ENCODE results near the gene ADAMTS7.
"Not testable (repeated sequence)": the region's sequence is repeated elsewhere in the genome, so short reads cannot be mapped to it uniquely, and the experiment has no call there.

ADAMTS7 gene

DNA sequence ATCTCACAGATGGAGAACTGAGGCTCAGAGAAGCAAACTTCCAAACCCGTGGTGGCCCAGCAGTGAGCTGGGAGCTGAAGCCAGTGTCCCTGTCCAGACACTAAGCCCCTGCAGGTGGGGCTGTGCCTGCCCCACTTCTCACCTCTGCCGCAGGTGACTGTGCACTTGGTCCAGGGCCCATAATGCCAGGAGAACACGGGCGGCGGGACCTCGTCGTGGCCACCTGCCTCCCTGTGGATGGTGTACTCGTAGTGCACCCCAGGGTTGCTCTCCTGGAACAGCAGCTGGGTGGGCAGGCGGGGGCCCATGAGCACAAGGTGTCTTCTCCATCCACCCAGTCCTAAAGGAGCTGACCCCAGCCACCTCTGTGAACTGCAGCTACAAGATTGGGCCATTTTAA is 40.2 kb downstream of the ADAMTS7 start:
- H3K36me3 ChIP-seq (ENCODE audit: control insufficient read depth, insufficient read depth, low read length); H3K4me3 ChIP-seq (ENCODE audit: low read depth, low read length); H3K9ac ChIP-seq (ENCODE audit: low read depth, low read length); H3K27me3 ChIP-seq (ENCODE audit: control insufficient read depth, insufficient read depth, low read length); H3K9me3 ChIP-seq (ENCODE audit: control insufficient read depth, insufficient read depth, low read length); H3K27ac ChIP-seq (ENCODE audit: low read depth, low read length); H3K4me1 ChIP-seq (ENCODE audit: control insufficient read depth, insufficient read depth, low read length): not testable (repeated sequence)

DNA sequence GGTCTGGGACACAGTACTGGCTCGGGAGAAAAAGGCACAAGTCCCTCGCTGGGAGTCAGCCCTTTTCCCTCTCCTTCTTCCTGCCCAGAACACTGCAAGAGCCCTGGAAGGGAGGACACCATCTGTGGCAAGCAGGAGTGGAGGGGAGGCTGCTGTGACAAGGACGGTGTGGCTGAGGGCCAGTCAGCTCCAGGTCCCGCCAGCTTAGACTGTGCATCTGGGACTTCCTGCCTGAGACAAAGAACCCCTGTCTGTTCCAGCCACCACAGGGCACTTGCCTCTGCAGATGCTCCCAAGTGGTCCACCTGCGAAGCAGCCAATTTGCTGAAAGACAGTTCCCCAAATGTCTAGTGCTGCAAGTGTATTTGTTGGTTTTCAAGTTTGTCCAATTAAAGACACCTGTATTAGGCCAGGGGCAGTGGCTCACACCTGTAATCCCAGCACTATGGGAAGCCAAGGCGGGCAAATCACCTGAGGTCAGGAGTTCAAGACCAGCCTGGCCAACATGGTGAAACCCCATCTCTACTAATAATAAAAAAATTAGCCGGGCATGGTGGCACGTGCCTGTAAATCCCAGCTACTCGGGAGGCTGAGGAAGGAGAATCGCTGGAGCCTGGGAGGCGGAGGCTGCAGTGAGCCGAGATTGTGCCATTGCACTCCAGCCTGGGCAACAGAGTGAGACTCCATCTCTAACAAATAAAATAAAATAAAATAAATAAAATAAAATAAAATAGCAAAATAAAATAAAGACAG is 41.6 kb downstream of the ADAMTS7 start:
- H3K36me3 ChIP-seq (ENCODE audit: control insufficient read depth, insufficient read depth, low read length); H3K4me3 ChIP-seq (ENCODE audit: low read depth, low read length); H3K9ac ChIP-seq (ENCODE audit: low read depth, low read length); H3K9me3 ChIP-seq (ENCODE audit: control insufficient read depth, insufficient read depth, low read length); H3K4me1 ChIP-seq (ENCODE audit: control insufficient read depth, insufficient read depth, low read length); H3K27ac ChIP-seq (ENCODE audit: low read depth, low read length); H3K27me3 ChIP-seq (ENCODE audit: control insufficient read depth, insufficient read depth, low read length): not testable (repeated sequence)

DNA sequence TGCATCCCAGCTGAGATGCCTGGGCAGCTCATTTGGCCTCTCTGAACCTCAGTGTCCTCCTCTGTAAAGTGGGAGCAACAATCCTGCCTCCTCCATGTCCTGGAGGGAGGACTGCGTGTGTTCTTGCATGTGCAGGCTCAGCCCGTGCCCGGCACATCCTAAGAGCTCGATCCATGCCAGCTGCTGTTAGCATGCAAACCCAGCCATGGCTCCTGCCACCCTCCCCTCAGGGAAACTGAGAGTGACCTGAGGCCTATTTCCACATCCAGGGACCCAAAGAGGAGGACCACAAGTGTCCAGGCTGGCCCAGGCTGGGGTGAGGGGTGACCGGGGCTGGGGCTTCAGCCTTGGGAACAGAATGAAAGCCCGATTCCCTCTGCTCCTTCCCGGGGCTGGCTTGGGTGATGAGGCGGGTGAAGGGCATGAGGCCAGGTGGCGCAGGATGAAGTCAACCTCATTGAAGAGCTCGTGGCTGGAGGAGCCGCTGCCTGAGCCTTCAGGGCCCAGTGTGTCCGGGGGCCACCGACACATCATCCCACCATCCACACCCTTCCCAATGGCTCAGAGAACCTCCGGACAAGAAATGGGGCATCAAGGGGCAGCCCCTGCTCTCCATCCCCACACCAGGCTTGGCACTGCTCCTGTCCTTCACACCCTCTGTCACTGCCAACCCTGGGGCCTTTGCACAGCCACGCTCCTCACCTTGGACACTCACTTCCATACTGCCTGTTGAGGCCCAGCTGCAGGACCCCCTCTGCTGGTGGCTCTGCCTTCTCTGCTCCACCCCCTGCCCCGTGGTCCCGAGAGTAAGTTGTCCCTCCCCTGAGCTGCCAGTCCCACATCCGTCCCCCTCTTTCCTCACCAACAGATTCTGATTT is 42.5 kb downstream of the ADAMTS7 start:
- H3K4me3 ChIP-seq (ENCODE audit: low read depth, low read length) = no peak overlapping the region
- H3K9me3 ChIP-seq (ENCODE audit: control insufficient read depth, insufficient read depth, low read length) = no peaks in the 10 kb centered on the region
- no peak overlapping the region for H3K27ac ChIP-seq (ENCODE audit: low read depth, low read length)
- H3K9ac ChIP-seq (ENCODE audit: low read depth, low read length) = no peak overlapping the region
- no peaks in the 10 kb centered on the region for H3K27me3 ChIP-seq (ENCODE audit: control insufficient read depth, insufficient read depth, low read length)
- H3K4me1 ChIP-seq (ENCODE audit: control insufficient read depth, insufficient read depth, low read length) = no peaks in the 10 kb centered on the region
- H3K36me3 ChIP-seq (ENCODE audit: control insufficient read depth, insufficient read depth, low read length) = no peaks in the 10 kb centered on the region

DNA sequence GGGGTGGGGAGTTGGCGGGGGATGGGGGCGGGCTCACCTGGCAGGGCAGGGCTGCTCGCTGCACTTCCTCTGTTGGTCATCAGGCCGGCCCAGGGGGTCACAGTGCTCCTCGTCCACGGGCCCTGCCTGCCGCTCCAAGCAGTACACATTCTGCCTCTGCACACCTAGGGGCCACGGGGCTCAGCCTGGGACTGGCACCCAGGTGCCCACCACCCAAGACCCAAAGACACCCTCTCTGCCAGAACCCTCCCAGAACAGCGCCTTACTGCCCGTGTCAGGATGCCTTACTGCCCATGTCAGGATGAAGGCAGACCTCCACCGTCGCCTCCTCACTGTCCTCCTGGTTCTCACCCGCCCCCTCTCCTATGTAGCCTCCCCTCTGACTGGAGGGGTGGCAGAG is 43.2 kb downstream of the ADAMTS7 start:
- Histone ChIP-seq H3K36me3 (ENCODE audit: control insufficient read depth, insufficient read depth, low read length) (no peaks in the 10 kb centered on the region), H3K27ac (ENCODE audit: low read depth, low read length) (no peak overlapping the region), H3K4me1 (ENCODE audit: control insufficient read depth, insufficient read depth, low read length) (no peaks in the 10 kb centered on the region), H3K9ac (ENCODE audit: low read depth, low read length) (no peak overlapping the region), H3K4me3 (ENCODE audit: low read depth, low read length) (no peak overlapping the region), H3K9me3 (ENCODE audit: control insufficient read depth, insufficient read depth, low read length) (no peaks in the 10 kb centered on the region), H3K27me3 (ENCODE audit: control insufficient read depth, insufficient read depth, low read length) (no peaks in the 10 kb centered on the region)

DNA sequence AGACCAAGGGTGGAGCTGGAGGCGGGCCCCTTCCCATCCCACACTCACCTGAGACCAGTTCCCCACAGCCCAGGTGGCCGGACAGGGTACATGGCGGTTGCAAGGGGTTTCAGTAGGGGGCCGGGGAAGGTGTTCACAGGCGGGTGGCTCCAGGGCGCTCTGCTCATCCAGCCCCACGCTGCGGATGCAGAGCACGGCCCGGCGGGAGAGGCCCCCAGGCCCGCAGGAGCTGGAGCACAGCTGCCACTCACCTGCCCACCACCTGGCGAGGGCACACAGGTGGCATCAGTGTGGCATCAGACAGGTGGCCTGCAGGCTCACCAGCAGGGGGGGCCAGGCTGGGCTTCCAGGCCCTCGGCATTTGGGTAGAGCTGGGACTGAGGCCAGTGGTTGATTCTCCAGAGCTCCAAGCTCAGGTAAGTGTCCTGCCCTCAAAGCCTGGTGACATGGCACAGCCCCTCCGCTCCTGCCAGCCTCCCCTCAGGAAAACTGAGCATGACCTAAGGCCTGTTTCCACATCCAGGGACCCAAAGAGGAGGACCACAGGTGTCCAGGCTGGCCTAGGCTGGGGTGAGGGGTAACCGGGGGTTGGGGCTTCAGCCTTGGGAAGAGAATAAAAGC is 43.8 kb downstream of the ADAMTS7 start:
- no peak overlapping the region for H3K4me3 ChIP-seq (ENCODE audit: low read depth, low read length)
- no peak overlapping the region for H3K27ac ChIP-seq (ENCODE audit: low read depth, low read length)
- no peak overlapping the region for H3K9ac ChIP-seq (ENCODE audit: low read depth, low read length)
- no peaks in the 10 kb centered on the region for H3K4me1 ChIP-seq (ENCODE audit: control insufficient read depth, insufficient read depth, low read length)
- H3K36me3 ChIP-seq (ENCODE audit: control insufficient read depth, insufficient read depth, low read length) = no peaks in the 10 kb centered on the region
- H3K9me3 ChIP-seq (ENCODE audit: control insufficient read depth, insufficient read depth, low read length) = no peaks in the 10 kb centered on the region
- no peaks in the 10 kb centered on the region for H3K27me3 ChIP-seq (ENCODE audit: control insufficient read depth, insufficient read depth, low read length)

DNA sequence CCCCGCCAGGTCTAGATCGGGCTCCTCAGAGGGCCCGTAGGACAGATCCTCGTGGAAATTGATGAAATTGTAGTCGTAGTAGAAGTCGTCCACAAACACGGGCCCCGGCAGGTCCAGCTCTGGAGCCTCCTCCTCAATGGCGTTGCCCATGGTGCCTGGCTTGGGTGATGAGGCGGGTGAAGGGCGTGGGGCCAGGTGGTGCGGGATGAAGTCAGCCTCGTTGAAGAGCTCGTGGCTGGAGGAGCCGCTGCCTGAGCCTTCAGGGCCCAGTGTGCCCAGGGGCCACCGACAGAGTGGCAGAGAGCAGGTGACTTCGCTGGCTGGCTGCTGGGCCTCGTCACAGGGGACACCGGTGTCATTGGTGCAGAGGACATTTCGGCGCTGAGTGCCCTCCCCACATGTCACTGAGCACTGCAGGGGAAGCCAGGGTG is 44.6 kb downstream of the ADAMTS7 start:
- H3K9me3 ChIP-seq (ENCODE audit: control insufficient read depth, insufficient read depth, low read length) = not testable (repeated sequence)

DNA sequence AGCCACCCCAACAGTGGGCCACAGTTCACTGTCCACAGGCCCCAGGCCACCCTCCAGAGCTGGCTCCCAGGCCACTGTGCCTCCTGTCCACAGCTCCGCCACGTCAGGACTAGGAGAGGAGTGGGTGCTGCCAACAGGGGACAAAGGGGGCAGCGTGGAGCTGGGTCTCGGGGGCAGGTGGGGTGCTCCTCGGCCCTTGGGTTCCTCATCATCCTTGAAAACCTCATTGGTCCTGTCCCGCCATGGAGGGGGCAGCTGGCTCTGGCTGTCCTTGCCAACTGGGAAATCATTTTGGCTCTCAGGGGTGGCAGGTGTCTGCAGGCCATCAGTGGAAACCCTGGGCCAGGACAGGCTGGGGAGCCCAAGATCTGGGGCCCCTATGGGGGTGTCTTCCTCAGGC is 45.2 kb downstream of the ADAMTS7 start:
- no peak overlapping the region for H3K4me3 ChIP-seq (ENCODE audit: low read depth, low read length)
- H3K4me1 ChIP-seq (ENCODE audit: control insufficient read depth, insufficient read depth, low read length) = no peaks in the 10 kb centered on the region
- H3K36me3 ChIP-seq (ENCODE audit: control insufficient read depth, insufficient read depth, low read length) = no peaks in the 10 kb centered on the region
- no peak overlapping the region for H3K27ac ChIP-seq (ENCODE audit: low read depth, low read length)
- H3K9me3 ChIP-seq (ENCODE audit: control insufficient read depth, insufficient read depth, low read length) = no peaks in the 10 kb centered on the region
- H3K9ac ChIP-seq (ENCODE audit: low read depth, low read length) = no peak overlapping the region
- H3K27me3 ChIP-seq (ENCODE audit: control insufficient read depth, insufficient read depth, low read length) = no peaks in the 10 kb centered on the region

More for the DNA sequence above, 44.6 kb downstream of the ADAMTS7 start:
- H3K27ac ChIP-seq (ENCODE audit: low read depth, low read length); H3K36me3 ChIP-seq (ENCODE audit: control insufficient read depth, insufficient read depth, low read length); H3K9ac ChIP-seq (ENCODE audit: low read depth, low read length); H3K27me3 ChIP-seq (ENCODE audit: control insufficient read depth, insufficient read depth, low read length); H3K4me3 ChIP-seq (ENCODE audit: low read depth, low read length); H3K4me1 ChIP-seq (ENCODE audit: control insufficient read depth, insufficient read depth, low read length): not testable (repeated sequence)

DNA sequence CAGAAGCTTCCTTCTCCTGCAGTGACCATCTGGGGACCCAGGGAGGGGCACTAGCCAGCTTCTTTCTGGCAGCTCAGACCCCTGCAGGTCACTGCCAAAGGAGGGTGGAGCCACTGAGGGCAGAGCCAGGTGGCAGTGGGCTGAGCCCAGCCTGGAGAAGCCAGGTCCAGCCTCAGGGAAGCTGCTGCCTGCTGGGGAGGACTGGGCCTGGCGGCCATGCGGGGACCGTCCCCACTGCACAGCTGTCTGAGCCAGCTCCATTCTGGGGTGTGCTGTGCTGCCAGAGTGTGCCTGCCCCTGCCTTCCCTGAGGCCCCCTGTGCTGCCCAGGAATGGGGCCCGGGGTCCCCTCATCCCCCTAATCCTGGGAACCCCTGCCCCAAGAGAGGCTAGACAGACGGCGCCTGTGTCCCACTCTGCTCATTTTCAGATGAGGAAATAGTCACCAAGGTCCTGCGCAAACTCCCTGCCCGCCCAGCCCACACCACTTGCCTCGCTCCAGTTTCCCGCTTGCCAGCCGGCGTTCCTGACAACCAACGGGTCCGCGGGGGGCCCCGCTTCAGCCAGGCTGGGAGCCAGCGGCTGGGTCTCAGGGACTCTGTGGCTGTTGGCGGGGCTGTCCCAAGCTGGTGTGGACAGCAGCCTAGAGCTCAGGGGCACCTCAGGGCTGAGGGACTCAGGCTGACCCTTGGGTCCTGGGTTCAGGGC is 46.0 kb downstream of the ADAMTS7 start:
- not testable (repeated sequence) for H3K27ac ChIP-seq (ENCODE audit: low read depth, low read length); H3K36me3 ChIP-seq (ENCODE audit: control insufficient read depth, insufficient read depth, low read length); H3K4me1 ChIP-seq (ENCODE audit: control insufficient read depth, insufficient read depth, low read length); H3K9me3 ChIP-seq (ENCODE audit: control insufficient read depth, insufficient read depth, low read length); H3K27me3 ChIP-seq (ENCODE audit: control insufficient read depth, insufficient read depth, low read length); H3K9ac ChIP-seq (ENCODE audit: low read depth, low read length); H3K4me3 ChIP-seq (ENCODE audit: low read depth, low read length)

DNA sequence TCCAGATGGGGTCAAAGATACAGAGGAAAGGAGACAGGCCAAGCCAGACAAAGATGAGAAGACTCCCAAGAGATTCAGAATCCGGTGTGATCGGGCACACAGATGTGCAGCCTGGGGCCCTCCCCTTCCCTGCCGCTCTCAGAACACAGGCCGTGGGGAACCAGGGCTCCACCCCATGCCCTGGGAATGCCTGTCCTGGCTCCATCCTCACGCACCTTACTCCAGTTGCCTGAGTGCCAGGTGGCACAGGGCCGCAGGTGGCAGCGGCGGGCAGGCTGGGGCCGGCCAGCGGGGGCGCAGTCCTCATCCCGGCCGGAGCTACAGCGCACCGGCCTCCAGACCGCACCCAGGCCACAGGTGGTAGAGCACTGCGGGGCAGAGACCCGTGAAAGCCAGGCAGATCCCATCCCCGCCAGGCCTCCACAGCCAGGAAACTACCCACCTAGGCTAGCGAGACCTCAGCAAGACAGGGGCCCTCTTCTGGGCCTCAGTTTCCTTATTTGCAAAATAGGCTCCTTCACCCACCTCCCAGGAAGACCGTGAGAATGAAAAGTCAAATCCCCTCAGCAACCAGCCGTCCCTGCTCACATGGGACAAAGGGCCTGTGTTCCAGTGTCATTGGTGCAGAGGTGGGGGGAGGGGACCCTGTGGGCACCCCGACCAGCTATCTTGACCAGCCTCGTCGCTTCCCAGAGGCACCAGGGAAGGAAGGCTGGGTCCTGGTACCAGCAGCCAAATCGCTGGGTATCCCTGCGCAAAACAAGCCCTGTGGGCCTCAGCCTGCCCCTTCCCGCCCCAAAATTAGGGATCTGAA is 46.7 kb downstream of the ADAMTS7 start:
- not testable (repeated sequence) for H3K9me3 ChIP-seq (ENCODE audit: control insufficient read depth, insufficient read depth, low read length); H3K9ac ChIP-seq (ENCODE audit: low read depth, low read length); H3K27ac ChIP-seq (ENCODE audit: low read depth, low read length); H3K36me3 ChIP-seq (ENCODE audit: control insufficient read depth, insufficient read depth, low read length); H3K4me1 ChIP-seq (ENCODE audit: control insufficient read depth, insufficient read depth, low read length); H3K4me3 ChIP-seq (ENCODE audit: low read depth, low read length); H3K27me3 ChIP-seq (ENCODE audit: control insufficient read depth, insufficient read depth, low read length)

DNA sequence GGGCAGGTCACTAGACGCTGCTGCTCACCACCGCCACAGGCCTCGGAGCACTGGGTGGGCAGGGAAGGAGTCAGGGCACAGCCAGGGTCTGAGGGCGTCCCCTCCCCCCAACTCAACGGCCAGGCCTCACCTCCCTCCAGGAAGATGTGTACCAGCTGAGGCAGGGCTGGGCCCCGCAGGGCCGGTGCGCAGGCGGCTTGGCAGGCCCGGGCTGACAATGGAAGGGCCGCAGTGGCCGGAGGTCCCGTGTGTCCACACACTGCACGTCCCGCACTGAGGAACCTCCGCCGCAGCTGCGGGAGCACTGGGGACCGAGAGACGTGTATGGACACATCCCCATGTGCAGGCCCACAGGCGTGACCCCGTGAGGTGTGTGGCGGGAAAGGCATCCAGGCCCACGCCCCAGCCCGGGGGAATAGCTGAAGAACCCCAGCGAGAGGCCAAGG is 47.4 kb downstream of the ADAMTS7 start:
- Histone ChIP-seq H3K27ac (ENCODE audit: low read depth, low read length) (no peak overlapping the region), H3K9me3 (ENCODE audit: control insufficient read depth, insufficient read depth, low read length) (no peaks in the 10 kb centered on the region), H3K4me3 (ENCODE audit: low read depth, low read length) (no peak overlapping the region), H3K4me1 (ENCODE audit: control insufficient read depth, insufficient read depth, low read length) (no peaks in the 10 kb centered on the region), H3K36me3 (ENCODE audit: control insufficient read depth, insufficient read depth, low read length) (no peaks in the 10 kb centered on the region), H3K9ac (ENCODE audit: low read depth, low read length) (no peak overlapping the region), H3K27me3 (ENCODE audit: control insufficient read depth, insufficient read depth, low read length) (no peaks in the 10 kb centered on the region)
